ENCODE measurements around the gene HOOK1.
"Not testable (repeated sequence)": the region's sequence is repeated elsewhere in the genome, so short reads cannot be mapped to it uniquely, and the experiment has no call there.

Gene HOOK1

DNA sequence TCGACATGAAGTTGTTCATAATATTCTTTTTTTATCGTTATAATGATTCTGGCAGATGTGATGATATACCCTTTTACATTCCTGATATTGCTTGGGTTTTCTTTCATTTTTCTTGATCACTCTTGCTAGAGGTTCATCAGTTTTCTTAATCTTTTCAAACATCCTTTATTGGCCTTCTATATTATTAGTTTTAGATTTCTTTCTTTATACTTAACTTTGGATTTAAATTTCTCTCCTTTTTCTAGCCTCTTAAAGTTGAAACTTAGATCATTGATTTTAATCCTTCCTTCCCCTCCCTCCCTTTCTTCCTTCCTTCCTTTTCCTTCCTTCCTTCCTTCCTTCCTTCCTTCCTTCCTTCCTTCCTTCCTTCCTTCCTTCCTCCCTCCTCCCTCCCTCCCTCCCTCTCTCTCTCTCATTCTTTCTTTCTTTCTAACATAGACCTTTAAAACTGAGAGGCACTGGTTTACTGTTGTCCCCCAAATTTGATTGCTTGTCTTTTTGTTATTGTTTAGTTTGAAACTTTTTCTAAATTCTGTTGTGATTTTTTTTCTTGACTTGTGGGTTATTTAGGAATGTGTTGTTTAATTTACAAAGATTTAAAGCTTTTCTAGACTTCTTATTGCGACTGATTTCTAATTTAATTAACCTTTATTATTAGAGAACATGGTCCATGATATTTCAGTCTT lies 31.6 kb downstream of the HOOK1 start:
- no peak for FAIRE-seq
- DNase-seq (ENCODE audit: insufficient read length, low spot score) = no peak
- TF ChIP-seq, protein P1, sequence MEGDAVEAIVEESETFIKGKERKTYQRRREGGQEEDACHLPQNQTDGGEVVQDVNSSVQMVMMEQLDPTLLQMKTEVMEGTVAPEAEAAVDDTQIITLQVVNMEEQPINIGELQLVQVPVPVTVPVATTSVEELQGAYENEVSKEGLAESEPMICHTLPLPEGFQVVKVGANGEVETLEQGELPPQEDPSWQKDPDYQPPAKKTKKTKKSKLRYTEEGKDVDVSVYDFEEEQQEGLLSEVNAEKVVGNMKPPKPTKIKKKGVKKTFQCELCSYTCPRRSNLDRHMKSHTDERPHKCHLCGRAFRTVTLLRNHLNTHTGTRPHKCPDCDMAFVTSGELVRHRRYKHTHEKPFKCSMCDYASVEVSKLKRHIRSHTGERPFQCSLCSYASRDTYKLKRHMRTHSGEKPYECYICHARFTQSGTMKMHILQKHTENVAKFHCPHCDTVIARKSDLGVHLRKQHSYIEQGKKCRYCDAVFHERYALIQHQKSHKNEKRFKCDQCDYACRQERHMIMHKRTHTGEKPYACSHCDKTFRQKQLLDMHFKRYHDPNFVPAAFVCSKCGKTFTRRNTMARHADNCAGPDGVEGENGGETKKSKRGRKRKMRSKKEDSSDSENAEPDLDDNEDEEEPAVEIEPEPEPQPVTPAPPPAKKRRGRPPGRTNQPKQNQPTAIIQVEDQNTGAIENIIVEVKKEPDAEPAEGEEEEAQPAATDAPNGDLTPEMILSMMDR (IDR thresholded peaks at IDR 0.05; ENCODE audit: insufficient read depth, missing control alignments) = no peak

DNA sequence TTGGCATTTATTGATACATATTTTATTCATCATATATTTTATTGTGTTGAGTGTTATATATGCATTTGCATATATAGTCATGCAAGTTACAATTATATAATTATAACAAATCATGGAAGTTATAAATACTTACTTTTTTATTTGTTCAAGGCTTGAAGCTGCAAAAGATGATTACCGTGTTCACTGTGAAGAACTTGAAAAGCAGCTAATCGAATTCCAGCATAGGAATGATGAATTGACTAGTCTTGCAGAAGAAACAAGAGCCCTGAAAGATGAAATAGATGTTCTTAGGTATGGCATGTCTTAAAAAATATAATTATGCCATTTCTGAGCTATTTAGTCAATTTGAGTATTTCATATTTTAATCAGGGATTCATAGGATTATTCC lies 32.1 kb downstream of the HOOK1 start:
- DNase-seq (ENCODE audit: insufficient read length, low spot score) (no peak), FAIRE-seq (no peak)
- TF ChIP-seq, protein P1 (IDR thresholded peaks at IDR 0.05; ENCODE audit: insufficient read depth, missing control alignments) = no peak

- TF ChIP-seq, protein P1 (IDR thresholded peaks at IDR 0.05; ENCODE audit: insufficient read depth, missing control alignments) = no peak
- DNase-seq (ENCODE audit: insufficient read length, low spot score) = no peak
- FAIRE-seq = no peak
Measured at GRCh38 chr1:59852117-59852516, 37.4 kb downstream of the HOOK1 start.

DNA sequence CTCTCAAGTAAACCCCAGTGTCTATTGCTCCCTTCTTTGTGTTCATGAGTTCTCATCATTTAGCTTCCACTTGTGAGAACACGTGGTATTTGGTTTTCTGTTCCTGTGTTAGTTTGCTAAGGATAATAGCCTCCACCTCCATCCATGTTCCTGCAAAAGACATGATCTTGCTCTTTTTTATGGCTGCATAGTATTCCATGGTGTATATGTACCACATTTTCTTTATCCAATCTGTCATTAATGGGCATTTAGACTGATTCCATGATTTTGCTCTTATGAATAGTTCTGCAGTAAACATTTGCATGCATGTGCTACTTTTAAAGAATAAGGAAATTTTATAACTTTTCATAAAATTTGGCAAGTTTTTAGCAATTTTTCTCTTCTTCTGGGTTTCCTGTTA lies 40.5 kb downstream of the HOOK1 start:
- not testable (repeated sequence) for DNase-seq (ENCODE audit: insufficient read length, low spot score); FAIRE-seq

GRCh38 chr1:59856725-59857338 lies 42.1 kb downstream of the HOOK1 start:
- FAIRE-seq = no peak
- no peak for DNase-seq (ENCODE audit: insufficient read length, low spot score)
- TF ChIP-seq, protein P1 (IDR thresholded peaks at IDR 0.05; ENCODE audit: insufficient read depth, missing control alignments) = no peak

- no peak for DNase-seq (ENCODE audit: insufficient read length, low spot score)
- FAIRE-seq = no peak
- TF ChIP-seq, protein P1 (IDR thresholded peaks at IDR 0.05; ENCODE audit: insufficient read depth, missing control alignments) = no peak
Measured at GRCh38 chr1:59857679-59858354, 43.1 kb downstream of the HOOK1 start.

GRCh38 chr1:59866462-59866861 lies 51.7 kb downstream of the HOOK1 start:
- FAIRE-seq = no peak
- TF ChIP-seq, protein P1 (IDR thresholded peaks at IDR 0.05; ENCODE audit: insufficient read depth, missing control alignments) = no peak
- no peak for DNase-seq (ENCODE audit: insufficient read length, low spot score)
